Glomerular visceral epithelial cell (primary cell): Measurements from ENCODE around the gene USP17L15.
"Not testable (repeated sequence)": the region's sequence is repeated elsewhere in the genome, so short reads cannot be mapped to it uniquely, and the experiment has no call there.

Experiments
- DNase-seq: peaks from one replicate; pipeline ENCODE4 v3.0.0-alpha.2; 2016; ENCODE audit errors: extremely low spot score

USP17L15 gene

GRCh38 chr4:9234085-9234484 lies at the start of gene USP17L15:
USP17L15 (plus strand) TSS chr4:9234385; CDS start chr4:9234385, 0 bp downstream.
- not testable (repeated sequence) for DNase-seq

GRCh38 chr4:9210357-9210756 lies 23.8 kb upstream of the USP17L15 start, which contains the start of gene USP17L10:
USP17L10 (plus strand) TSS chr4:9210657; CDS start chr4:9210657, 0 bp downstream.
- DNase-seq = not testable (repeated sequence)

GRCh38 chr4:9214701-9215100 lies 19.5 kb upstream of the USP17L15 start:
- DNase-seq = not testable (repeated sequence)

DNA sequence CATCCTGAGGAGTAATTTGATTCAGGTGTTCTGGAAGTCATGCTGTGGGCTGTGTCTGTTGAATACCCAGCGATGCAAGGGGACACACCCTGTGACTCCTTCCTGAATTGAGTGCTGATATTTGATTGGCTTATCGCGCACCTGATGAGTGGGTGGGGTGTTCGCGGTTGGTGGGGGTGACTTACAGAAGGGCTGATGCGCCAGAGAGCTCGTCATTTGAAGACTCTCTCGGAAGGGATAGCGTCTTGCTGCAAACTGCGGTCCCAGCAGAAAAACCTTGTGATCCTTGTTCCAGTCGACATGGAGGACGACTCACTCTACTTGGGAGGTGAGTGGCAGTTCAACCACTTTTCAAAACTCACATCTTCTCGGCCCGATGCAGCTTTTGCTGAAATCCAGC lies 19.1 kb upstream of the USP17L15 start, which contains the start of gene USP17L11:
Gene USP17L11, plus strand, starts transcription at position 301 of the 400 bp plus-strand sequence. Its CDS starts 0 bp downstream, at position 301.
- not testable (repeated sequence) for DNase-seq

DNA sequence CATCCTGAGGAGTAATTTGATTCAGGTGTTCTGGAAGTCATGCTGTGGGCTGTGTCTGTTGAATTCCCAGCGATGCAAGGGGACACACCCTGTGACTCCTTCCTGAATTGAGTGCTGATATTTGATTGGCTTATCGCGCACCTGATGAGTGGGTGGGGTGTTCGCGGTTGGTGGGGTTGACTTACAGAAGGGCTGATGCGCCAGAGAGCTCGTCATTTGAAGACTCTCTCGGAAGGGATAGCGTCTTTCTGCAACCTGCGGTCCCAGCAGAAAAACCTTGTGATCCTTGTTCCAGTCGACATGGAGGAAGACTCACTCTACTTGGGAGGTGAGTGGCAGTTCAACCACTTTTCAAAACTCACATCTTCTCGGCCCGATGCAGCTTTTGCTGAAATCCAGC lies 14.3 kb upstream of the USP17L15 start, which contains the start of gene USP17L12:
Gene USP17L12, plus strand, starts transcription at position 301 of the 400 bp plus-strand sequence. Its CDS starts 0 bp downstream, at position 301.
- DNase-seq = not testable (repeated sequence)

GRCh38 chr4:9224596-9224995 lies 9.6 kb upstream of the USP17L15 start, which contains the start of gene USP17L13:
USP17L13 (plus strand) TSS chr4:9224896; CDS start chr4:9224896, 0 bp downstream.
- not testable (repeated sequence) for DNase-seq

DNA sequence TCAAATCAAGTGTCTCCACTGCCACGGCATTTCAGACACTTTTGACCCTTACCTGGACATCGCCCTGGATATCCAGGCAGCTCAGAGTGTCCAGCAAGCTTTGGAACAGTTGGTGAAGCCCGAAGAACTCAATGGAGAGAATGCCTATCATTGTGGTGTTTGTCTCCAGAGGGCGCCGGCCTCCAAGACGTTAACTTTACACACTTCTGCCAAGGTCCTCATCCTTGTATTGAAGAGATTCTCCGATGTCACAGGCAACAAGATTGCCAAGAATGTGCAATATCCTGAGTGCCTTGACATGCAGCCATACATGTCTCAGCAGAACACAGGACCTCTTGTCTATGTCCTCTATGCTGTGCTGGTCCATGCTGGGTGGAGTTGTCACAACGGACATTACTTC lies 3.9 kb upstream of the USP17L15 start:
- DNase-seq = not testable (repeated sequence)

- DNase-seq = not testable (repeated sequence)
Measured at GRCh38 chr4:9238461-9238860, 4.3 kb downstream of the USP17L15 start.

- DNase-seq = not testable (repeated sequence)
Measured at GRCh38 chr4:9243579-9243978, 9.4 kb downstream of the USP17L15 start, which contains the start of gene USP17L17. USP17L17 (plus strand) TSS chr4:9243879; CDS start chr4:9243879, 0 bp downstream.

- not testable (repeated sequence) for DNase-seq
Measured at GRCh38 chr4:9247953-9248680, 13.9 kb downstream of the USP17L15 start, which contains the start of gene USP17L18. USP17L18 (plus strand) TSS chr4:9248630; CDS start chr4:9248630, 0 bp downstream.

- not testable (repeated sequence) for DNase-seq
Measured at GRCh38 chr4:9253078-9253477, 18.9 kb downstream of the USP17L15 start, which contains the start of gene USP17L19. USP17L19 (plus strand) TSS chr4:9253378; CDS start chr4:9253378, 0 bp downstream.

GRCh38 chr4:9257824-9258223 lies 23.6 kb downstream of the USP17L15 start, which contains the start of gene USP17L20:
USP17L20 (plus strand) TSS chr4:9258124; CDS start chr4:9258124, 0 bp downstream.
- not testable (repeated sequence) for DNase-seq

- DNase-seq = not testable (repeated sequence)
Measured at GRCh38 chr4:9262572-9262971, 28.4 kb downstream of the USP17L15 start, which contains the start of gene USP17L21. USP17L21 (plus strand) TSS chr4:9262872; CDS start chr4:9262872, 0 bp downstream.

- not testable (repeated sequence) for DNase-seq
Measured at GRCh38 chr4:9267319-9267718, 33.1 kb downstream of the USP17L15 start, which contains the start of gene USP17L22. USP17L22 (plus strand) TSS chr4:9267619; CDS start chr4:9267619, 0 bp downstream.

GRCh38 chr4:9271719-9272118 lies 37.5 kb downstream of the USP17L15 start:
- DNase-seq = not testable (repeated sequence)
